Bronchus fibroblast of lung (primary cell): Measurements from ENCODE around the gene TRMT2B. TPM values are rescaled to one million over a fixed set of nuclear protein-coding genes. Genes with fewer than 3 reads are reported as not detected.

Experiments
- total RNA-seq: library from RNA; depleted of rRNA; stranded (reverse); fragments of >200 nt; gene quantifications from 2 replicates; pipeline ENCODE4 v1.2.3, GENCODE V29; 2015

Gene TRMT2B, protein sequence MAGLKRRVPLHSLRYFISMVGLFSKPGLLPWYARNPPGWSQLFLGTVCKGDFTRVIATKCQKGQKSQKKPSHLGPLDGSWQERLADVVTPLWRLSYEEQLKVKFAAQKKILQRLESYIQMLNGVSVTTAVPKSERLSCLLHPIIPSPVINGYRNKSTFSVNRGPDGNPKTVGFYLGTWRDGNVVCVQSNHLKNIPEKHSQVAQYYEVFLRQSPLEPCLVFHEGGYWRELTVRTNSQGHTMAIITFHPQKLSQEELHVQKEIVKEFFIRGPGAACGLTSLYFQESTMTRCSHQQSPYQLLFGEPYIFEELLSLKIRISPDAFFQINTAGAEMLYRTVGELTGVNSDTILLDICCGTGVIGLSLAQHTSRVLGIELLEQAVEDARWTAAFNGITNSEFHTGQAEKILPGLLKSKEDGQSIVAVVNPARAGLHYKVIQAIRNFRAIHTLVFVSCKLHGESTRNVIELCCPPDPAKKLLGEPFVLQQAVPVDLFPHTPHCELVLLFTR
- total RNA-seq, result 8.3 and 8.7 TPM in 2 replicates

DNA sequence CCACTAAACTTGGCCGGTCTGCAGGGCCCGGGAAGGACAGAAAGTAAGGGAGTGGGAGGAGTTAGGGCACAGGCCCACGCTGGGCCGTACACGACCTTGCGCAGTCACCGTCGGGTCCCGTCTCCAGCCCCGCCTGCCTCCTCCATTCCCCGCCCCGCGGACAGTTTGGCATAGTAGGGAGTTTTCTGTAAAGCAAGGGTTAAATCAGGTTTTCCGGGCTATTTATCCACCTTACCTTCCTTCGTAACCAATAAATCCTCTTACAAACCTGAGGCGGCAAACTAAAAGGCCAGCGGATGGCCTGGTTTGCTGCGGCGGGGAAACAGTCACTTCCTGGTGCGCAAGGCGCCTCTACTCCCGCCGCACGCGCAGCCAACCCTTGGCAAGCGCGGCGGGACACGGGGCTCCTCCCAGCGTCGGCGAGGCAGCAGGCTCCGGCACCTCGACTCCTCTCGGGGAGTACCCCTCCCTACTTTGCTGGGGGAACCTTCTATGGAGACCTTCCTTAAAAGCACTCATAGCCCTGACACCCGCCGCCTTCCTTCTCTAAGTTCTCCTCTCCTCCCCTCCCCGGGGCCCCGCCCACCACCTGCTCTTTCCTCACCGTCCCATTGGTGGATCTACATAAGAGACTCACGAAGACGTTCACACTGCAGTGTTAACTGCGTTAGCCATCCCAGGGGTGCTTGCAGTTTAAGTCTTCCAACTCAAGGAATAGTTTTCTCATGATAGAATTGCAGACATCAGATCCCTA, at the start of gene TRMT2B:
TSS of gene TRMT2B (minus strand) at position 563 of the 754 bp plus-strand sequence. CDS start 9,822 bp downstream, outside the sequence.

DNA sequence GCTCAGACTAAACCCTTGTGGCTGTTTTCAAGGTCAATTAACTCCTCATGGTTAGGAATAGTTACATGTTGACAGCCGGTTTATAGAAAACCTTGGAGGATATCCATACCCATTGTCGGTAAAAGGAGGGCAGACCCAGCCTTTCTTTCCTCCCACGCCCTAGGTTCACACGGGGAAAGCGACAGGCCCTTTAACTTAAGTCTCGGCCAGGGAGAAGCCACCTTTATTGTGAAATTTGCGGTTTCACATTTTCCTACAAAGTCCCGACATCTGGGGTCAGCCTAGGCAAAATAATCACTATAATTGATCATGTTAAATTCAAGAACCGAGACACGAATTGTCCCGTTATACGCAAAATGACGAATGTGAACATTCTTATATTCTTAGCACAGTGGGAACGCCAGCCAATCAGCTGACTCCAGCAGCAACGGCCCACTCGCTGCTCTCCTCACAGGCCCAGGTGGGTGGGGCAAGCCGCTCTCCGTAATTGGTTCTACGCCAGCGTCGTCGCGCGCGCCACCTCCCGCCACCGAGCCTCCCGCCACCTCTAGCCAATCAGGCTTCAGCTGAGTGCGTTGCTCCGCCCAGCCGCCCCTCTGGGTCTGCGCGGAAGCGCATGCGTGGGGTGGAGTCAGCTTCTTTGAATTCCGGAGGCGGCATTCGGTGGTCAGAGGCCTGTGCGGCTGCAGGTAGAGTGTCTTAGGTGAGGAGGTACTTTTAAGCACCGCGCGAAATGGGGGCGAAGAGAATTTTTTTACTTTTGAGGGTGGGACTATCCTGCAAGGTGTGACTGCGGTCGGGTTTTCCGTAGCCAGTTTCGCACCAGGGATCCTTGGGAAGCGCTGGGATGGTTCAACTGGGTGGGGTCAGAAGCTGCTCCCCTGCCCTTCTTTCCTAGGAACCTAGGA, 45.9 kb upstream of the TRMT2B start, which contains the start of gene CENPI:
TSS of gene CENPI (plus strand) at position 659 of the 908 bp plus-strand sequence. CDS start 2,867 bp downstream, outside the sequence.

DNA sequence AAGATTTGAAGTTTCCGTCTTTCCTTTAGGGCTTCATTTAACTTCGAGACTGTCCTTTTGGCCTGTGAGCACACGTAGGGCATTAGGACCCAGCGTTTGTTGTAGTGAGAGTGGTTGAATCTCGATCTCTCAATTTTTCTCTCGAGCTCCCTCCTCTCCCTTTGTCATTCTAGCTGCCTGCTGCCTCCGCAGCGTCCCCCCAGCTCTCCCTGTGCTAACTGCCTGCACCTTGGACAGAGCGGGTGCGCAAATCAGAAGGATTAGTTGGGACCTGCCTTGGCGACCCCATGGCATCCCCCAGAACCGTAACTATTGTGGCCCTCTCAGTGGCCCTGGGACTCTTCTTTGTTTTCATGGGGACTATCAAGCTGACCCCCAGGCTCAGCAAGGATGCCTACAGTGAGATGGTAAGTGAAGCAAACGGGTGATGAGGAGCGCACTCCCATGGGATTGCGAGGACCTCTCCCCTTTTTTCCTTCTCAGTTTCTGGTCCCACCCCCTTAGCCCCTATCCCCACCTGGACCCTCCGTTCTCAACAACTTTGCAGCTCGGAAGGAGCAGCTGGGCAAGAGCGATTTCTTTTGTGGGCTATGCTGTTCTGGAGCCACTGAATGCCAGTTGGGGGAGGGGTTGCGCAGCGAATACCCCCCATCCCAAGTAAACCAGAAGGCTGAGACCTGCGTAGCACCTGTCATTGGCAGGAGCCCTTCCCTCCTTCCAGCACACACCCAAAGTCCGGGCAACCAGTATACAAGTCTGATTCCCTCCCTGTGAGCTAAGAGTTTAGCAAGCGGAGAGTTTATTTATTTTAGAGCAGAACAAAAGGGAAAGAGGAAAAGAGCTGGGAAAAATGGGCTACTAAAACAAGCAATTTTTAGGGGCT, 27.0 kb upstream of the TRMT2B start, which contains the start of gene TMEM35A:
TSS of gene TMEM35A (plus strand) at position 164 of the 883 bp plus-strand sequence. CDS start at position 288, 124 bp downstream.

DNA sequence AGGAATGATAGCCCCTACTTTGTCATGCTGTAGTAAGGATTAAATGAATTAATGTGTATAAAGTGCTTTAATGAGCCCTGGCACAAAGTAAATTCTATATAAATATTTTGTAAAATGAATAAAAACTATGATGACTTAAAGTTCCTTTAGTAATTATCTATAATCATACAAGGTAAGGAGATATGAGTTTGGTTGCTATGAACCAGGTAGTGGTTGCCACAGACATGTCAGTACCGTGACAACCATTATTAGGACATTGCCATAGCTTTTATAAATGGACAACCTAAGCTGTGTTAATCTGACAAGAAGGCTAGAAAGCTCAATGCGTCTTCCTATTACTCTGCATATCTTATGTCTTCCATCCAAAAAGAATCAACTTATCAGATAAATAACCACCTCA, 82.5 kb downstream of the TRMT2B start, which contains the start of gene ARL13A:
TSS of gene ARL13A (plus strand) at position 301 of the 400 bp plus-strand sequence. CDS start 3,982 bp downstream, outside the sequence.

Other genes with a start within 250 kb of the TRMT2B start
- 22.5 and 23.9 TPM in 2 replicates for gene CSTF2, start 231.7 kb downstream of the TRMT2B start, total RNA-seq
- not detected in 2 replicates for gene NOX1, start 177.8 kb downstream of the TRMT2B start, total RNA-seq
- gene XKRX, start 123.2 kb downstream of the TRMT2B start, total RNA-seq, result under 0.01 TPM in 2 replicates
- not detected in 2 replicates for gene ARL13A, start 82.4 kb downstream of the TRMT2B start, total RNA-seq
- gene TMEM35A, start 26.8 kb upstream of the TRMT2B start, total RNA-seq, result 5.5 and 6.1 TPM in 2 replicates
- gene CENPI, start 46.1 kb upstream of the TRMT2B start, total RNA-seq, result 20.2 and 35.3 TPM in 2 replicates
- 1.2 and 2.0 TPM in 2 replicates for gene DRP2, start 167.7 kb upstream of the TRMT2B start, total RNA-seq
- 0.17 and 0.30 TPM in 2 replicates for gene TAF7L, start 239.2 kb upstream of the TRMT2B start, total RNA-seq